GM18517 (cell line): Measurements from ENCODE around the gene PODXL.

Experiments
- ATAC-seq: cut with Tn5 transposase; IDR thresholded peaks from one replicate; pipeline ENCODE4 v1.9.1; 2021; ENCODE audit warnings: mild to moderate bottlenecking, moderate library complexity; ENCODE audit not compliant: unreplicated experiment

The PODXL gene

GRCh38 chr7:131568510-131568909 lies 12.1 kb upstream of the PODXL start:
- ATAC-seq: no peak

DNA sequence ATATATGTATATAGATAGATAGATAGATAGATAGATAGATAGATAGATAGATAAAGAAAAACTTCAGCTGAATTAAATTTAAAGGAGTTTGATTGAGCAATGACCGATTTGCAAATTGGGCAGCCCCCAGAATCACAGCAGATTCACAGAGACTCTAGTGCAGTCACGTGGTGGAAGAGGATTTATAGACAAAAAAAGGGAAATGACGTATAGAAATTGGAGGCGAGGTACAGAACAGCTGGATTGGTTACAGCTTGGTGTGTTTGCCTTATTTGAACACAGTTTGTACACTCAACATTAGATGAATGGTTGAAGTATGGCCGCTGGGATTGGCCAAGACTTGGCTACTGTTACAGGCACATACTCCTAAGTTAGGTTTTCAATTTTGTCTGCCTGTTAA lies 8.2 kb upstream of the PODXL start:
- no peak for ATAC-seq

DNA sequence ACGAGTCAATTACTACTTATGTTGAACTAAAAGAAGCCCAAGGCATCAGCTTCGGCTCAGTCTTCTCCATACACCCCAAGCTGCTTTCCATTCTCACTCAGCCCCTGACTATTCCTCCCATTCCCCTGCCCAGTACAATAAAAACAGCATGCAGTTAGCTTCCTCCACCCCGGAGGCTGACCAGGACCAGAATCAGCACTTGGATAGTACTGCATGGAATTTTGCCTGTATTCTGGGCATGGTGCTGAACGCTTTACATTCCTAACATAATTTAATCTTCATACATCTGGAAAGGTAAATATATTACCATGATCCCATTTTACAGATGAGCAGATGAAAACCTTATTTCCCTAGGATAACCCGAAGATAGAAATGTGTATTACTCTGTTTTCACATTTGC lies 7.5 kb upstream of the PODXL start:
- no peak for ATAC-seq

DNA sequence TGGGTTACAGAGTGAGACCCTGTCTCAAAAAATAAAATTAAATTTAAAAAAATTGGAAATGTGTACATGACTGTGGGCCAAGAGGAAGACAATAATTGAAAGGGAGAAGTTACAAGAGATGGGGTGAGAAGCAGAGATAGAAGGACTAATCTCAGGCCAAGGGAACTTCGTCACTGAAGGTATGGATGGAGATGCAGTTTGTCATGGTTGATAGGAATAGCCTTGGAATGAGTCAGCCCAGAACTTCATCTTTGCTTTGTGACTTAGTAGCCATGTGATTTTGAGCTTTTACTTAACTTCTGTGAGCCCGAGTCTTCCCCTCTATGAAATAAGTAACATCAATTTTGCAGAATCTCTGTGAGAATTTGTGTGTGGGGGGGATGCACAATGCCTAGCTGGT lies 6.5 kb upstream of the PODXL start:
- no peak for ATAC-seq

- ATAC-seq: no peak
Measured at GRCh38 chr7:131560061-131560460, 3.6 kb upstream of the PODXL start.

DNA sequence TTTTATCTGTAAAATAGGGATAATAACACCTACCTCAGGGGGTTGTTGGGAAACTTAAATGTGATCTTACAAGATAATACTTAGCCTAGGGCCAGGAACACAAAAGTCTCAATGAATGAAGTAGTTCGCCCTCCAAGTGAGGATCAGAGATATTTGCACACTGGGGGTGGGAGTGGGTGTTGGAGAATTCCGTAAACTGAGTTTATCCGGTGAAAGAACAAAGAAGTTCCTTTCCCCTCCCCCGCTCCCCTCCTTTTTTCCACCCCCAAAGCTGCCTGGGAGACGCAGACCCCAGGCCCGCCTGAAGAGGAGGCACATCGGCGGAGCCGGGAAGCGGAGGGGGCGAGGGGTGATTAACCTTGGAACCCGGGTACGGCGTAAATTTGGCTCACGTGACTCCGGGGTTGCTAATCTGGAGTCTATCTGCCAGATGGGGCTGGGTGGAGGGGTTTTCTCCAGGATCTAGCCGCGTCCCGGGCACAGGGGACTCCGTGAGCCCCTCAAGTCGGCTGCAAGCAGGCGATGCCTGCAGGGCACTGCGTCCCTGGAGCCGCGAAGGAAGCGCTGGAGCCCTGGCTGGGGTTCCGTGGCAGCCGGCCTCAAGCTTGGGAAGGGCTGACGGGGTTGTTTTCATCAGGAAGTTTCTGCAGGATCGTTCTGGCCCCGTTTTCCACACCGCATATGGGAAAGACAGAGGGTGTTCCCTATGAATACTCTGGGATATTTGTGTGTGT lies 1.4 kb upstream of the PODXL start:
- no peak for ATAC-seq

DNA sequence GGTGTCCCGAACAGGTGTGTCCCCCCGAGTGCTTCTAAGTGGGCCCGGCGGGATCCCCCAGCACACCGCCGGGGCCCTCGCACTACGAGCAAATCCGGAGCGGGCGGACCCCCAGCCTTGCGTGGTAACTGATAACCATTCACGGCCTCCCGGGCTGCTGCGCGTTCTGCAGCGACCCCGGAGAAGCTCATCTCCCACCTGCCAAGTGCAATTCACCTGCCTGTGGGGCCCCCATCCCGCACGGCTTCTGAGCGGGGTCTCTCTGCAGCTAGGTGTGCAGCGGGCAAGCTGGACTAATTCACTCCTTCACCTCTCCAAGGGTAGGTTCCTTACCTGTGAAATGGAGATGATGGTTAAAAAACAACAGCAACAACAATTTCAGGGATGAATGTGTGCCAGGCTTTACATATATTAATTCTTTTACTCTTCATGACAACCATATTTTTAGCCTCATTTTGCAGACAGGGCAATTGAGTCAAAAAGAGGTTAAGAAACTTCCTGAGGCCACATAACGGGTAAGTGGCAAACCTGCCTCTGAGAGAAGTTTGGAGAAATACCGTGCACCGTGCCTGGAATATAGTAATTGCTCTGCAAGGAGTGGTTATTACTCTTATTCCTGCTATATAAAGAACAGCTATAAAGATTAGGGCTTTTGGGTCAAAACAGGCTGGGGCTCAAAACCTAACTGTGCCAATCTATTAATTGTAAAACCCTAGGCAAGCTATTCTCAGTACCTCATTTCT lies 652 bp upstream of the PODXL start:
- ATAC-seq: no peak

GRCh38 chr7:131555552-131556052 lies 826 bp downstream of the PODXL start:
- no peak for ATAC-seq

GRCh38 chr7:131554880-131555516 lies 1.4 kb downstream of the PODXL start:
- ATAC-seq: no peak

GRCh38 chr7:131553931-131554330 lies 2.5 kb downstream of the PODXL start:
- no peak for ATAC-seq

GRCh38 chr7:131552053-131552452 lies 4.4 kb downstream of the PODXL start:
- no peak for ATAC-seq

DNA sequence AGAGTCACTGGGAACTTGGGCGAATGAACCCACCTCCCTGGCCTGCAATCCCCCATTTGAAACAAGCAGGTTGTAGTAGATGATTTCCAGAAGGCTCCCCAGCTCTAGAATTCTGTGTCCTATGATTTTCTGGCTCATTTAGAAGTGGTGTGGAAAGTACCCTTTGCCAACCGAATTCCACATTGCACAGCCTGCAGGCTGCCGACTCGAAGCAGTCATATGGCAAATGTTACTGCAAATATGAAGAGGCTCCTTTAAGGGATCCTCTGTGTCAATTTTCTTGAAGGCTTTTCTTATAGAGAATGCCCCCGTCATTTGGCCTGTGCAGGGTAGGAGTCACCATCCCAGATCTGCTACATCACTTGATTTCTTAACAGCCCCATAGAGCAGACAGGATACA lies 5.6 kb downstream of the PODXL start:
- ATAC-seq: no peak

GRCh38 chr7:131548371-131548770 lies 8.1 kb downstream of the PODXL start:
- ATAC-seq: no peak

GRCh38 chr7:131547589-131547988 lies 8.8 kb downstream of the PODXL start:
- ATAC-seq: no peak

DNA sequence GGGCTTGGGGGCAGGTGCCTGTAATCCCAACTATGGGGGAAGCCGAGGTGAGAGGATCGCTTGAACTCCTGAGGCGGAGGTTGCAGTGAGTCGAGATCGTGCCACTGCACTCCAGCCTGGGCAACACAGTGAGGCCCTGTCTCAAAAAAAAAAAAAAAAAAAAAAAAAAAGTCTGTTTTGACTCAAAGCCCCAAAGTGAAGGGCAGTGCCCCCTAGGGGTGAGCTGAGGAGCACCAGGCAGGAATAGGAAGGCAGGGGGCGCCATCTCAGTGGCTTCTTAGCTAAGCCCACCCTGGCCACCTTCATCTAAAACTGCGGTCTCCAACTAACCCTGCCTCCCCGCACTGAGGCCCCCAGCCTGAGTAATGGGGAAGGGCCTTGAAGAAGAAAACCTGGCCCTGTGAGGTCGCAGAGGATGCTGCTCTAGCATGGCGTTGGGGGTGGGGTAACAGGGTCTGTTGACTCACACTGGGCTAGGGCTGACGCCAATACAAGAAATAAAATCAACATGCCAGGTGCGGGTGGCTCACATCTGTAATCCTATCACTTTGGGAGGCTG lies 9.8 kb downstream of the PODXL start:
- no peak for ATAC-seq

DNA sequence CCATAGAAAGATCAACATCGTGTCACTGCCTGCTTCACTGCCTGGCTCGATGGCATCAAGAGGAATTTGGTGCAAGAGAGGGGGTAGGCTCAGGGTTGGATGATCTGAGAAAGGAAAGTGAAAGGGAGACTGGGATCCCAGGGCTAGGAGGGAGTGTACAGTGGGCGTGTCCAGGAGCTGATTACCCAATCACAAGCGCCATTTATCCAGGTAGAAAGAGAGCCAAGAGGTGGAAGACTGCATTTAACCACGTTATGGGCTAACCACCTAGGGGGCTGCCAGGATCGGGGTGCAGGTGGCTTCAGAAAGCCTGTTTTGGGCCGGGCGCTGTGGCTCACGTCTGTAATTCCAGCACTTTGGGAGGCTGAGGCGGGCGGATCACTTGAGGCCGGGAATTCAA lies 10.3 kb downstream of the PODXL start:
- no peak for ATAC-seq

- ATAC-seq: no peak
Measured at GRCh38 chr7:131544449-131545301, 11.8 kb downstream of the PODXL start.

DNA sequence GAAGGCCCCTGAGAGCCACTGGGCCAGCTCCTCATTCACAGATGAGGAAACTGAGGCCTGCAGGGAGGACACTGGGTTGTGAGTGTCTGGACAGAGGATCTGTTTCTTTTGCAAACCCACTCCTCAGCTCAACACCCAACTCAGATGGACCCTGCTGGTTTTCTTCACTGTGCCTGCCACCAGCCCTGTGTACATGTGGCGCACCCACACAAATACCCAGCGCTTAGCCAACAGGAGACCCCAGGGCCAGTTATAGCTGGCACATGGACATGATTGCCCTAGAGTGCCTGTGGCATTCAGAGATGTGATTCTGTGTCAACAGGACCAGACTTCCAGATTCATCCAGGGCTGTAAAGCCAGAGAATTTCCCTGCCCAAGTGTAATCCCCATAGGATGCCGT lies 12.4 kb downstream of the PODXL start:
- no peak for ATAC-seq

- no peak for ATAC-seq
Measured at GRCh38 chr7:131543298-131543697, 13.1 kb downstream of the PODXL start.

- ATAC-seq: no peak
Measured at GRCh38 chr7:131540491-131541162, 15.8 kb downstream of the PODXL start.
